Esophagus (tissue), 2 donors: Measurements from ENCODE around the gene TIMP2. TPM values are rescaled to one million over a fixed set of nuclear protein-coding genes. Genes with fewer than 3 reads are reported as not detected.
A peak's percentile ranks its signal among the peaks of the same experiment; 100 is the strongest.

Experiments
- H3K27ac ChIP-seq, 2 donors: one replicate each; pipeline ENCODE4 v1.5.1; 2013; ENCODE audit warnings: low read depth in 2 of 2, mild to moderate bottlenecking in 2 of 2, inconsistent platforms in 1 of 2, low read length in 1 of 2, moderate library complexity in 1 of 2
- H3K27me3 ChIP-seq, 2 donors: one replicate each; pipeline ENCODE4 v1.6.1; 2013; ENCODE audit warnings: low read length in 2 of 2, control low read depth in 1 of 2, mild to moderate bottlenecking in 1 of 2; ENCODE audit not compliant: insufficient read depth in 2 of 2, control insufficient read depth in 1 of 2
- H3K36me3 ChIP-seq, 2 donors: one replicate each; pipeline ENCODE4 v1.6.1; 2013; ENCODE audit warnings: low read length in 1 of 2; ENCODE audit not compliant: control insufficient read depth in 2 of 2, insufficient read depth in 2 of 2
- H3K4me1 ChIP-seq, 2 donors: one replicate each; pipeline ENCODE4 v1.6.1; 2013; ENCODE audit warnings: low read length in 1 of 2; ENCODE audit not compliant: control insufficient read depth in 2 of 2, insufficient read depth in 2 of 2
- H3K4me3 ChIP-seq, 2 donors: one replicate each; pipeline ENCODE4 v1.5.1; 2013; ENCODE audit warnings: low read length in 2 of 2, mild to moderate bottlenecking in 2 of 2, low read depth in 1 of 2, moderate library complexity in 1 of 2
- H3K9me3 ChIP-seq, 2 donors: one replicate each; pipeline ENCODE4 v1.6.1; 2013; ENCODE audit warnings: mild to moderate bottlenecking in 2 of 2, low read depth in 1 of 2, low read length in 1 of 2, moderate library complexity in 1 of 2; ENCODE audit not compliant: control insufficient read depth in 2 of 2, insufficient read depth in 1 of 2
- WGBS, 2 donors: extraction: QIAGEN DNeasy Blood & Tissue Kit; methylation state at CpG; one replicate each; pipeline ENCODE4 v1.1.7; 2013; 5-methylcytosine and 5-hydroxymethylcytosine counted together
- polyA plus RNA-seq, 2 donors: library from polyadenylated mRNA; stranded (reverse); fragments of 200-250 nt; gene quantifications; one replicate each; pipeline ENCODE4 v1.2.3, GENCODE V29; 2013
- donor health status: healthy with polysubstance abuse.
- donor health status: Bipolar disorder and iron deficiency.

The TIMP2 gene
- polyA plus RNA-seq, 2 donors: 30.6 to 39.5 TPM

GRCh38 chr17:78900816-78901215 is 24.4 kb downstream of the TIMP2 start:
- 85 to 89% methylated on average over 29 of the region's 29 CpGs for WGBS, 2 donors
- H3K9me3 ChIP-seq: no peaks in the 10 kb centered on the region
- H3K4me3 ChIP-seq: no peak overlapping the region
- H3K27ac ChIP-seq: no peak overlapping the region
- H3K4me1 ChIP-seq: peaks cover 12 to 15% of the 10 kb centered on the region in 2 donors
- H3K36me3 ChIP-seq: peaks cover 0 to 2% of the 10 kb centered on the region in 2 donors
- no peaks in the 10 kb centered on the region for H3K27me3 ChIP-seq

GRCh38 chr17:78899361-78900260 is 25.6 kb downstream of the TIMP2 start:
- H3K36me3 ChIP-seq: peaks cover 0 to 2% of the 10 kb centered on the region in 2 donors
- WGBS, 2 donors: 55 to 60% methylated on average over 18 of the region's 18 CpGs
- H3K27me3 ChIP-seq: no peaks in the 10 kb centered on the region
- no peak overlapping the region for H3K4me3 ChIP-seq
- peak overlapping the region in 1 of 2 donors; percentile 8 for H3K27ac ChIP-seq
- H3K9me3 ChIP-seq: no peaks in the 10 kb centered on the region
- H3K4me1 ChIP-seq: peaks cover 12 to 18% of the 10 kb centered on the region in 2 donors

DNA sequence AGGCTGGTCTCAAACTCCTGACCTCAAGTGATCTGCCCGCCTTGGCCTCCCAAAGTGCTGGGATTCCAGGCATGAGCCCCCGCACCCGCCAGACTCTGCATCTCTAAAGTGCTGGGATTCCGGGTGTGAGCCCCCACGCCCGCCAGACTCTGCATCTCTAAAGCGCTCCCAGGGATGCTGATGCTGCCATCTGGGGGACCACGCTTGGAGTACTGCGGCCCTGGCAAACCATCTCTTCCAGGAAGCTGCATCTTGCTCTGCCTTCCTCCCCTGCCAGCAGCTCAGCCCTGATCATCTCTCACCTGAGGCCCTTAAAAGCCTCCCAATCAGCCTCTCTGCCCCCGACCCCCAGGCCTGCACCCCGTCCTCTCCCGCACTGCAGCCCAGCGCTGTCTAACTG is 26.2 kb downstream of the TIMP2 start:
- no peaks in the 10 kb centered on the region for H3K9me3 ChIP-seq
- no peaks in the 10 kb centered on the region for H3K27me3 ChIP-seq
- no peak overlapping the region for H3K4me3 ChIP-seq
- H3K36me3 ChIP-seq: peaks cover 0 to 2% of the 10 kb centered on the region in 2 donors
- 84 to 88% methylated on average over 13 of the region's 13 CpGs for WGBS, 2 donors
- H3K27ac ChIP-seq: peak overlapping the region in 1 of 2 donors; percentile 8
- peaks cover 12 to 20% of the 10 kb centered on the region in 2 donors for H3K4me1 ChIP-seq

DNA sequence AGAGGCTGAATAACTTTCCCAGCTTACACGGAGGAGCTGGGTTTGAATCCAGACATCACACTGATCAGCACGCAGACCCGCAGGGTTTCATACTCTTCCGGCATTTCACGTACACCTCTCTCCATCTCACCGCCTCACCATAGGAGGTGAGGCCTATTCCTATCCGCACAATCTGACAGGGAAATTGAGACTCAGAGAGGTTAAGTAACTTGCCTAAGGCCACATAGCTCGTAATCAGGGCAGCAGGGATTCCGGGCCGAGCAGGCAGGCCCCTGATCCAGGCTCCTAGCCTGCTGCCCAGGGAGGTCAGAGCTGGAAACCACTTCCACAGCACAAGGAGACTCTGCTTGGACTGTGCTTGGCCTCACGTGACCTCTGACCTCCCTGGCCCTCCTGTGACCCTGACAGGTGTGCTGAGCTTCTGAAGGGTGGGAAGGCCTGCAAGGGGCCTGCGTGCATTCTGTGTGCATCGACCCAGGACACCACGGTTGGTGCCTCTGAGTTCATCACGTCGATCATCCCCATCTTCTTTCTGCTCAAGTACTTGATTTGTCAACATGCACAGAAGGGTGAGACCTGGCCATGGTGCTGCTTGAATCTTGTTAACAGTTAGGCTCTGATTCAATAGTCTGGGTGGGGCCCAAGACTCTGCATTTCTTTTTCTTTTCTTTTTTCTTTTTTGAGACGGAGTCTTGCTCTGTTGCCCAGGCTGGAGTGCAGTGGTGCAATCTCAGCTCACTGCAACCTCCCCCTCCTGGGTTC is 26.9 kb downstream of the TIMP2 start:
- Histone ChIP-seq H3K9me3 (no peaks in the 10 kb centered on the region), H3K27me3 (no peaks in the 10 kb centered on the region), H3K4me1 (peaks cover 12 to 22% of the 10 kb centered on the region in 2 donors), H3K36me3 (peaks cover 0 to 2% of the 10 kb centered on the region in 2 donors), H3K4me3 (no peak overlapping the region), H3K27ac (no peak overlapping the region)
- WGBS, 2 donors: 79 to 84% methylated on average over 17 of the region's 17 CpGs

DNA sequence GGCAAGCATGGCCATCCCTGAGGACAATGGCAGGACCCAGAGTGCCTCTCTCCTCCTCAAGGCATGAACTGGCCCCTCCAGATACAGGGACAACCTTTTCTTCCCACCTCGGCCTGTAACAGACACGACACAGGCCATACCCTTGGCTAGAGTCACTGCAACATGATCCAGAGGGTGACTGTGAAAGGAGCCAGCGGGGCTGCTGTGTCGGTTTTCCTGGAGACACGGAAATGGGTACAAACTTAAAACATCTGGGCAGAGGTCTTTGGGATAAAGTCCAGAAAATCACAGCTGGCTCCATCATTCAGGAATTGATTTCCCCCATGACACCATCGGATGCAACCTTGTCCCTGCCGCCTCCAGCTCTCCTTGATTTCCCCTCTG is 27.5 kb downstream of the TIMP2 start:
- WGBS, 2 donors: 79 to 83% methylated on average over 7 of the region's 7 CpGs
- peaks cover 0 to 2% of the 10 kb centered on the region in 2 donors for H3K36me3 ChIP-seq
- no peak overlapping the region for H3K4me3 ChIP-seq
- no peak overlapping the region for H3K27ac ChIP-seq
- H3K27me3 ChIP-seq: no peaks in the 10 kb centered on the region
- H3K9me3 ChIP-seq: peaks cover 0 to 3% of the 10 kb centered on the region in 2 donors
- H3K4me1 ChIP-seq: peaks cover 9 to 22% of the 10 kb centered on the region in 2 donors

GRCh38 chr17:78896834-78897663 is 28.1 kb downstream of the TIMP2 start:
- peaks cover 9 to 21% of the 10 kb centered on the region in 2 donors for H3K4me1 ChIP-seq
- 86 to 87% methylated on average over 34 of the region's 34 CpGs for WGBS, 2 donors
- H3K36me3 ChIP-seq: peaks cover 0 to 2% of the 10 kb centered on the region in 2 donors
- no peak overlapping the region for H3K4me3 ChIP-seq
- H3K27ac ChIP-seq: no peak overlapping the region
- peaks cover 0 to 3% of the 10 kb centered on the region in 2 donors for H3K9me3 ChIP-seq
- H3K27me3 ChIP-seq: no peaks in the 10 kb centered on the region

GRCh38 chr17:78896091-78896833 is 28.9 kb downstream of the TIMP2 start:
- WGBS, 2 donors: 77 to 85% methylated on average over 20 of the region's 20 CpGs
- peaks cover 0 to 2% of the 10 kb centered on the region in 2 donors for H3K36me3 ChIP-seq
- H3K27ac ChIP-seq: peak overlapping the region in 1 of 2 donors; percentile 6
- no peak overlapping the region for H3K4me3 ChIP-seq
- peaks cover 9 to 21% of the 10 kb centered on the region in 2 donors for H3K4me1 ChIP-seq
- H3K9me3 ChIP-seq: peaks cover 0 to 3% of the 10 kb centered on the region in 2 donors
- H3K27me3 ChIP-seq: no peaks in the 10 kb centered on the region

- peaks cover 0 to 3% of the 10 kb centered on the region in 2 donors for H3K9me3 ChIP-seq
- WGBS, 2 donors: 50 to 55% methylated on average over 5 of the region's 5 CpGs
- peak overlapping the region in 1 of 2 donors; percentile 53 for H3K27ac ChIP-seq
- peaks cover 0 to 2% of the 10 kb centered on the region in 2 donors for H3K36me3 ChIP-seq
- peaks cover 9 to 21% of the 10 kb centered on the region in 2 donors for H3K4me1 ChIP-seq
- no peak overlapping the region for H3K4me3 ChIP-seq
- H3K27me3 ChIP-seq: no peaks in the 10 kb centered on the region
Measured at GRCh38 chr17:78895322-78895721, 29.9 kb downstream of the TIMP2 start.
